GM23248 (cell line): ENCODE data around the gene IL18BP. TPM values are rescaled to one million over a fixed set of nuclear protein-coding genes. Genes with fewer than 3 reads are reported as not detected.

Experiments
- DNase-seq: peaks from one replicate; pipeline ENCODE4 v3.0.0-alpha.2; 2015
- H2AFZ ChIP-seq: fragments of 200-600 bp; sonication (generic); 2 replicates; pipeline ENCODE4 v1.6.1; 2016; ENCODE audit warnings: antibody characterized with exemption
- H3F3A ChIP-seq: fragments of 200-600 bp; sonication (generic); 2 replicates; pipeline ENCODE4 v1.6.1; 2016; ENCODE audit warnings: mild to moderate bottlenecking, antibody characterized with exemption, mixed run types; ENCODE audit not compliant: insufficient read depth
- H3K27ac ChIP-seq: fragments of 200-600 bp; sonication (generic); 2 replicates; pipeline ENCODE4 v1.5.1; 2016; ENCODE audit warnings: mild to moderate bottlenecking
- H3K27me3 ChIP-seq: fragments of 200-600 bp; sonication (generic); replicated peaks from 2 replicates; pipeline ENCODE4 v1.6.1; 2016; ENCODE audit warnings: mild to moderate bottlenecking; ENCODE audit not compliant: insufficient read depth
- H3K36me3 ChIP-seq: fragments of 200-600 bp; sonication (generic); 2 replicates; pipeline ENCODE4 v1.6.1; 2016; ENCODE audit warnings: low read depth, mild to moderate bottlenecking
- H3K4me1 ChIP-seq: fragments of 200-600 bp; sonication (generic); 2 replicates; pipeline ENCODE4 v1.6.1; 2016; ENCODE audit warnings: mild to moderate bottlenecking; ENCODE audit not compliant: insufficient read depth
- H3K4me2 ChIP-seq: fragments of 200-600 bp; sonication (generic); one replicate; pipeline ENCODE4 v1.6.1; 2016; ENCODE audit warnings: mild to moderate bottlenecking; ENCODE audit not compliant: unreplicated experiment
- H3K4me3 ChIP-seq: fragments of 200-600 bp; sonication (generic); 2 replicates; pipeline ENCODE4 v1.5.1; 2016; ENCODE audit warnings: mild to moderate bottlenecking
- H3K79me2 ChIP-seq: fragments of 200-600 bp; sonication (generic); 2 replicates; pipeline ENCODE4 v1.6.1; 2016; ENCODE audit warnings: mild to moderate bottlenecking; ENCODE audit not compliant: insufficient read depth
- H3K9ac ChIP-seq: fragments of 200-600 bp; sonication (generic); 2 replicates; pipeline ENCODE4 v1.6.1; 2016; ENCODE audit warnings: mild to moderate bottlenecking
- H3K9me2 ChIP-seq: fragments of 200-600 bp; sonication (generic); 2 replicates; pipeline ENCODE4 v1.6.1; 2016; ENCODE audit warnings: mixed run types, mild to moderate bottlenecking, moderate library complexity; ENCODE audit not compliant: insufficient read depth
- H3K9me3 ChIP-seq: fragments of 200-600 bp; sonication (generic); one replicate; pipeline ENCODE4 v1.6.1; 2017; ENCODE audit warnings: low read depth
- H4K20me1 ChIP-seq: fragments of 200-600 bp; sonication (generic); 2 replicates; pipeline ENCODE4 v1.6.0; 2016; ENCODE audit not compliant: insufficient read depth
- EZH2 ChIP-seq: fragments of 200-600 bp; sonication (generic); IDR thresholded peaks from 2 replicates; pipeline ENCODE4 v1.6.1; 2018; ENCODE audit warnings: antibody characterized with exemption, mild to moderate bottlenecking; ENCODE audit not compliant: insufficient read depth, poor library complexity, severe bottlenecking
- EZH2phosphoT487 ChIP-seq: fragments of 200-600 bp; sonication (generic); IDR thresholded peaks from 2 replicates; pipeline ENCODE4 v1.6.1; 2018; ENCODE audit warnings: antibody characterized with exemption, moderate library complexity, mild to moderate bottlenecking, low read depth; ENCODE audit not compliant: insufficient read depth
- WGBS, 2 experiments: methylation state at CpG; one replicate each; pipeline ENCODE4 v1.1.6; 2015 to 2017; ENCODE audit warnings: low lambda C conversion rate in 2 of 2, low coverage in 1 of 2; ENCODE audit errors: missing lambda C conversion rate in 2 of 2; 5-methylcytosine and 5-hydroxymethylcytosine counted together
- in situ Hi-C: fragments of 300-500 bp; cut with MboI; formaldehyde crosslinking; loops from 2 replicates; pipeline ENCODE4 v1.15.0; 2020
- polyA plus RNA-seq: library from polyadenylated mRNA; unstranded; fragments of >200 nt; fragmentation: Nextera tagmentation; extraction: Ambion mirVana; gene quantifications from 2 replicates; pipeline ENCODE4 v1.2.1, GENCODE V29; 2016
- total RNA-seq: library from RNA; depleted of rRNA; stranded (reverse); fragments of >200 nt; shearing (Covaris generic); gene quantifications from 2 replicates; pipeline ENCODE4 v1.2.3, GENCODE V29; 2014

Gene IL18BP
- total and polyA plus RNA-seq, 2 experiments from 2014 or later: 0.44 to 2.5 TPM

DNA sequence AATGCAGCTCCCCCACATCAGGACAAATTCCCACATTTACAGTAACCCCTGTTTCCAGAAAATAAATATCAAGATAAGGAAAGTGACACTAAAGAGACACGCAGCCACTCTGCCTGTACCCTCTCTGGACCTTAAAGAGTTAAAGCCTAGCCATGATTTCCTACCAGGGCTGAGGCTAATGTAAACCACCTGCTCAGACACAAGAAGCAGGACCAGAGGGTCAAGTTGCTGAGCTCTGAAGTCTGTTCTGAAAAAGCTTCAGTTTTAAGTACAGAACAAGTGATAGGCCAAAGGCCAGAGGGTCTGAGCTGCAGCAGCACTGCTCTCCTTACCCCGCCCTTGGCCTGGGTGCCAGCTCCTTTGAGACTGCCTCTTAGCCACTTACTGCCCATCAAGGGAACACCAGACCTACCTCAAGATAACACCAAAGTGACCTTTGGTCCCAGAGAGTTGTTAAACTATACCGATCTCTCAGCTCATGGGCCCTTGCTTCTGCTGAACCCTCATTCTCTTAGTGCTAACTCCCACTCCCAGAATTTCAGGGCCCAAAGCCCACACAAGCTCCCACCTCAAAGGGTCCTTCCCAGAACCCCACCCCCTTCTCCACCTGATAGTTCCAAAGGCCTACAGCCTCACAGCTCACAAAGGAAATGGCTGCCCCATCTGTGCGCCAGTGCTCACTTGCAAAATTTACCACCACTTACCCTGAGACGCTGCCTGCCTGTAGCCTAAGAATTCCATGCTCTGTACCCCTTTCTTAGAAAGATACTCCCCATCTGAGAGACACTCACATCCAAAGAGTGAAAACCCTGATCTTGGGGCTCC lies 40.5 kb downstream of the IL18BP start:
- Histone ChIP-seq H3K4me2 (peak overlapping the region; percentile 93), H3K9me2 (no peaks in the 10 kb centered on the region), H3K27ac (peak overlapping the region; percentile 99), H3K4me3 (peak overlapping the region; percentile 95), H3K79me2 (peaks cover 89% of the 10 kb centered on the region), H3K9me3 (no peaks in the 10 kb centered on the region), H3K4me1 (peaks cover 40% of the 10 kb centered on the region), H3F3A (peaks cover 48% of the 10 kb centered on the region), H4K20me1 (no peaks in the 10 kb centered on the region; the same call in 1 of the 2 replicates), H3K36me3 (peaks cover 7% of the 10 kb centered on the region), H2AFZ (0 out of 2 replicates have a peak overlapping the region, but pooled peaks have one; percentile 33), H3K27me3 (no peaks in the 10 kb centered on the region), H3K9ac (peak overlapping the region; percentile 98)
- in situ Hi-C loops: no loop called here
- peak; percentile 63 for DNase-seq
- WGBS, 2 experiments: 5 to 6% methylated on average over 5 of the region's 5 CpGs
- TF ChIP-seq EZH2 (no peak), EZH2phosphoT487 (no peak)

DNA sequence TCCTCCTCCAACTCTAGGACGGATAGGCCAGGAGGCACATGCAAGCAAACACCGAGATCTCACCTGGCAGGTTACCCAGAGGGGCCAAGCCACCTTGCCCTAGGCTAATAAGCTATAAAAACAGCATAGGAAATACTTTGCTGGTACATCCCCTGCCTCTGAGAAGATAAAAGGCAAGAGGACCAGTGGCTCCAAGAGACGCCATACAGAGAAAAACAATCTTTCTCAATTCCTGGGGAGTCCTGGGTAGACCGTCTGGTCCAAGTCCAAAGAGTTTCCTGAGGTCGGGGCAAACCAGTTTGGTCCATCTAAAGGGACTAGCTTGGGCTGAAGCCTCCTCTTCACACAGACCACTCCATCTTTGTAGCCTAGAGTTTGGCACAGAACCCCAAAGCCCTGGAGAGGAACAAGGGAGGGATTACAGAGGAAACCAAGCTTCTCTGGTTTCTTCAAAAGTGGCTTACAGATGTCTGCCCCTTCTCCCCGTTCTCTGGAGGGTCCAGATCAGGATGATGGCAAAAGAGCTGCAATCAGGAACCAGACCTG lies 41.2 kb downstream of the IL18BP start:
- Histone ChIP-seq H3K4me1 (peaks cover 40% of the 10 kb centered on the region), H3F3A (peaks cover 48% of the 10 kb centered on the region), H3K27me3 (no peaks in the 10 kb centered on the region), H3K9ac (peak overlapping the region; percentile 98), H3K9me3 (no peaks in the 10 kb centered on the region), H3K9me2 (no peaks in the 10 kb centered on the region), H3K79me2 (peaks cover 89% of the 10 kb centered on the region), H3K36me3 (peaks cover 3% of the 10 kb centered on the region; the same call in 1 of the 2 replicates), H3K4me2 (peak overlapping the region; percentile 93), H3K4me3 (peak overlapping the region; percentile 95), H2AFZ (0 out of 2 replicates have a peak overlapping the region, but pooled peaks have one; percentile 33), H3K27ac (peak overlapping the region; percentile 99), H4K20me1 (no peaks in the 10 kb centered on the region; the same call in 1 of the 2 replicates)
- 8 to 9% methylated on average over 6 of the region's 6 CpGs for WGBS, 2 experiments
- DNase-seq: peak; percentile 24
- in situ Hi-C loops: no loop called here
- TF ChIP-seq EZH2phosphoT487: no peak
- no peak for TF ChIP-seq EZH2

DNA sequence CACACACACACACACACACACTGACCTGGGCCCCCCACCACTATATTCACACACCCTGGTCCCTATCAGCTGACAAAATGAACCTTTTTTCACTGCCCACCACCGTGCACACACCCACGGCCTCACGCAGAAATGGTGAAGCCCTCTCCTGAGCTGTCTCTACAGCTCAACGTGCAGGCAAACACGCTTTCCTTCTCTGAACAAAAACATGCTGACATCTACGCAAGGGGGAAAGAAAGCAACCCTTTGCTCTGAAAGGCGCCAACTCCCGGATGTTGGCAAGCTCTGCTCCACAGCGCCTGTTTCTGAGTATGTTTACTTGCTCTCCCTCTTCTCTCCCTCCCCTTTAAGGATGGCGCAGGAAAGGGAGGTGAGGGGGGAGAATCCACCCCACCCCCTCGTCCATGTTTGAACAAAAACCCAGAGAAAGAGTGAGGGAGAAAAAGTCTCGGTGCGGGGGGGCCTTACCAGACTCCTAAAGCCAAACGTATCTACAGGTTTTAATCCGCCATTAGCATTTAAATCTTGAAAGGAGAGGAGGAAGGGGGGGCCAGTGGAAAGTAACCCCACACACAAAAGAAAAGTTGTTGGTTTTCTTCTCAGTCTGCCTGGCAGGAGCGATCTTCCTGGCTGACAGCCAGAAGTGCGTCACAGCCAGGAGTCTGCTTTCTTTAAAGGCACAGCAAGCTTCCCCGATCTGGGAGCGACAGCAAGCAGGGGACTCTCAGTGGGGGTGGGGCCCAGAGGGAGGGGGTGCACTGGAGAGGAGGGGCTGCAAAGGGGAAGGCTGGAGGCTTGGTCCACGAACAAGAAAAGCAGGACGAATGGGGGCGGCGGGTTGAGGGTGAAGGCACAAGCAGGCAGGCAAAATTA lies 42.0 kb downstream of the IL18BP start:
- in situ Hi-C loops: no loop called here
- peak overlapping the region; percentile 98 for H3K9ac ChIP-seq
- H3K4me2 ChIP-seq: peak overlapping the region; percentile 93
- H3K27ac ChIP-seq: peak overlapping the region; percentile 99
- 0 to 1% methylated on average over 21 to 23 of the region's 23 CpGs for WGBS, 2 experiments
- peaks cover 40% of the 10 kb centered on the region for H3K4me1 ChIP-seq
- TF ChIP-seq EZH2phosphoT487 (no peak), EZH2 (no peak)
- no peaks in the 10 kb centered on the region; the same call in 1 of the 2 replicates for H3K36me3 ChIP-seq
- H3K9me2 ChIP-seq: no peaks in the 10 kb centered on the region
- H3F3A ChIP-seq: peaks cover 48% of the 10 kb centered on the region
- peaks cover 89% of the 10 kb centered on the region for H3K79me2 ChIP-seq
- no peaks in the 10 kb centered on the region for H3K27me3 ChIP-seq
- H3K9me3 ChIP-seq: no peaks in the 10 kb centered on the region
- peak; percentile 94 for DNase-seq
- peak overlapping the region; percentile 95 for H3K4me3 ChIP-seq
- peak overlapping the region; percentile 87 for H2AFZ ChIP-seq
- no peaks in the 10 kb centered on the region; the same call in 1 of the 2 replicates for H4K20me1 ChIP-seq
